BJ (cell line): ENCODE data around the gene PPP1R2B. TPM values are rescaled to one million over a fixed set of nuclear protein-coding genes. Genes with fewer than 3 reads are reported as not detected.

ENCODE experiments used
- CTCF ChIA-PET: fragments of 350-600 bp; formaldehyde crosslinking; extraction: SDS; loops from one replicate; lab custom pipeline; 2021; ENCODE audit warnings: antibody characterized with exemption, inconsistent platforms; lab: Yijun Ruan, JAX
- POLR2A ChIA-PET: fragments of 300-600 bp; sonication (Branson Sonifier 250); formaldehyde crosslinking; extraction: SDS; loops from one replicate; lab custom pipeline; 2021; ENCODE audit warnings: antibody characterized with exemption; lab: Charles Lee
- DNase-seq: peaks from one replicate; pipeline ENCODE4 v3.0.0-alpha.2; 2011; ENCODE audit warnings: low read depth
- H3K27me3 ChIP-seq: 2 replicates; pipeline ENCODE4 v1.6.0; 2011; ENCODE audit warnings: low read length; ENCODE audit not compliant: control insufficient read depth, insufficient read depth
- H3K36me3 ChIP-seq: 2 replicates; pipeline ENCODE4 v1.5.1; 2011; ENCODE audit warnings: low read length; ENCODE audit not compliant: control insufficient read depth, insufficient read depth
- H3K4me3 ChIP-seq: 2 replicates; pipeline ENCODE4 v1.5.1; 2011; ENCODE audit warnings: low read depth, mild to moderate bottlenecking, control low read depth, low read length
- CTCF ChIP-seq: IDR thresholded peaks from 2 replicates; pipeline ENCODE4 v1.5.1; 2011; ENCODE audit warnings: low read depth, mild to moderate bottlenecking, control low read depth, inconsistent platforms, low read length, moderate library complexity; ENCODE audit not compliant: insufficient read depth
- polyA minus RNA-seq: library from RNA; depleted of rRNA, polyadenylated mRNA; stranded (reverse); fragments of >200 nt; gene quantifications from 2 replicates; pipeline ENCODE4 v1.2.3, GENCODE V29; 2011; rRNA and poly(A)+ RNA removed
- polyA plus RNA-seq: library from polyadenylated mRNA; depleted of rRNA; stranded (reverse); fragments of >200 nt; gene quantifications from 2 replicates; pipeline ENCODE4 v1.2.3, GENCODE V29; 2011; rRNA removed

Gene PPP1R2B
- polyA plus RNA-seq, result 0.06 and 0.13 TPM in 2 replicates
- not detected in 2 replicates for polyA minus RNA-seq

- Histone ChIP-seq H3K27me3 (no peaks in the 10 kb centered on the region), H3K36me3 (no peaks in the 10 kb centered on the region), H3K4me3 (no peak within 1 kb of the TSS)
- no peak for DNase-seq
- POLR2A ChIA-PET, result no interaction called here
- CTCF ChIA-PET, result no interaction called here
- TF ChIP-seq CTCF, result no peak
Measured at GRCh38 chr5:156850206-156850751, at the start of gene PPP1R2B. PPP1R2B (plus strand) TSS chr5:156850295; CDS start chr5:156850563, 268 bp downstream.

GRCh38 chr5:156800929-156801328 is 49.2 kb upstream of the PPP1R2B start:
- no peak for TF ChIP-seq CTCF
- ChIA-PET CTCF (no interaction called here), POLR2A (no interaction called here)
- Histone ChIP-seq H3K4me3 (no peak overlapping the region), H3K27me3 (no peaks in the 10 kb centered on the region), H3K36me3 (no peaks in the 10 kb centered on the region)
- no peak for DNase-seq

- no peak overlapping the region for H3K4me3 ChIP-seq
- ChIA-PET POLR2A (no interaction called here), CTCF (no interaction called here)
- no peak for DNase-seq
- no peak for TF ChIP-seq CTCF
- H3K36me3 ChIP-seq, result no peaks in the 10 kb centered on the region
- no peaks in the 10 kb centered on the region for H3K27me3 ChIP-seq
Measured at GRCh38 chr5:156802501-156802900, 47.6 kb upstream of the PPP1R2B start.

GRCh38 chr5:156803404-156803803 is 46.7 kb upstream of the PPP1R2B start:
- CTCF ChIA-PET, result interaction anchor here (1.1 kb wide), 1 partner anchor 11 kb away, joined by 3 read pairs; no protein-coding TSS in a partner anchor
- no peak for TF ChIP-seq CTCF
- no peak for DNase-seq

GRCh38 chr5:156812959-156813358 is 37.1 kb upstream of the PPP1R2B start:
- no peaks in the 10 kb centered on the region for H3K27me3 ChIP-seq
- H3K4me3 ChIP-seq, result no peak overlapping the region
- no peaks in the 10 kb centered on the region for H3K36me3 ChIP-seq
- POLR2A ChIA-PET, result no interaction called here
- CTCF ChIA-PET, result interaction anchor here (0.9 kb wide), 1 partner anchor 9 kb away, joined by 3 read pairs; no protein-coding TSS in a partner anchor
- no peak for DNase-seq
- TF ChIP-seq CTCF, result no peak

More at GRCh38 chr5:156803404-156803803, 46.7 kb upstream of the PPP1R2B start:
- Histone ChIP-seq H3K4me3 (no peak overlapping the region), H3K27me3 (no peaks in the 10 kb centered on the region), H3K36me3 (no peaks in the 10 kb centered on the region)
- POLR2A ChIA-PET, result interaction anchor here (0.7 kb wide), 1 partner anchor 346 kb away, joined by 4 read pairs; no protein-coding TSS in a partner anchor
